ENCODE measurements around the gene GDNF.
"Not testable (repeated sequence)": the region's sequence is repeated elsewhere in the genome, so short reads cannot be mapped to it uniquely, and the experiment has no call there.

Gene GDNF

GRCh38 chr5:37814699-37815098, 25.1 kb downstream of the GDNF start:
- DNase-seq = no peak

GRCh38 chr5:37812365-37812764, 27.5 kb downstream of the GDNF start:
- no peak for DNase-seq

- no peak for DNase-seq
Observed at GRCh38 chr5:37811866-37812265, 28.0 kb downstream of the GDNF start.

GRCh38 chr5:37810311-37810710, 29.5 kb downstream of the GDNF start:
- DNase-seq = no peak

GRCh38 chr5:37808945-37809344, 30.9 kb downstream of the GDNF start:
- DNase-seq = no peak

GRCh38 chr5:37807621-37808301, 32.1 kb downstream of the GDNF start:
- no peak for DNase-seq

- DNase-seq = no peak
Observed at GRCh38 chr5:37807015-37807414, 32.8 kb downstream of the GDNF start.

GRCh38 chr5:37806476-37806875, 33.4 kb downstream of the GDNF start:
- no peak for DNase-seq

GRCh38 chr5:37806016-37806415, 33.8 kb downstream of the GDNF start:
- no peak for DNase-seq

- DNase-seq = no peak
Observed at GRCh38 chr5:37804401-37804800, 35.4 kb downstream of the GDNF start.

- DNase-seq = no peak
Observed at GRCh38 chr5:37803487-37803886, 36.4 kb downstream of the GDNF start.

- no peak for DNase-seq
Observed at GRCh38 chr5:37801521-37801920, 38.3 kb downstream of the GDNF start.

GRCh38 chr5:37799865-37800421, 39.9 kb downstream of the GDNF start:
- DNase-seq = no peak

- not testable (repeated sequence) for DNase-seq
Observed at GRCh38 chr5:37796435-37796834, 43.4 kb downstream of the GDNF start.

GRCh38 chr5:37795292-37795691, 44.5 kb downstream of the GDNF start:
- DNase-seq = not testable (repeated sequence)

- DNase-seq = no peak
Observed at GRCh38 chr5:37792975-37793631, 46.7 kb downstream of the GDNF start.

GRCh38 chr5:37791321-37791720, 48.5 kb downstream of the GDNF start:
- DNase-seq = no peak

- DNase-seq = no peak
Observed at GRCh38 chr5:37789991-37790390, 49.9 kb downstream of the GDNF start.

GRCh38 chr5:37787742-37788141, 52.1 kb downstream of the GDNF start:
- no peak for DNase-seq

- DNase-seq = no peak
Observed at GRCh38 chr5:37786862-37787519, 52.9 kb downstream of the GDNF start.

GRCh38 chr5:37786416-37786815, 53.4 kb downstream of the GDNF start:
- no peak for DNase-seq

GRCh38 chr5:37781409-37781808, 58.4 kb downstream of the GDNF start:
- DNase-seq = not testable (repeated sequence)

- DNase-seq = no peak
Observed at GRCh38 chr5:37777432-37778130, 62.3 kb downstream of the GDNF start.
